ENCODE measurements around the gene RNF112. TPM values are rescaled to one million over a fixed set of nuclear protein-coding genes. Genes with fewer than 3 reads are reported as not detected.

Gene RNF112
- total and polyA plus RNA-seq, 2 of the 8 experiments (the other 6 are each of a cell fraction or from before 2014, with no cell fraction given), result 1.1 to 2.2 TPM

- TF ChIP-seq, protein P1, sequence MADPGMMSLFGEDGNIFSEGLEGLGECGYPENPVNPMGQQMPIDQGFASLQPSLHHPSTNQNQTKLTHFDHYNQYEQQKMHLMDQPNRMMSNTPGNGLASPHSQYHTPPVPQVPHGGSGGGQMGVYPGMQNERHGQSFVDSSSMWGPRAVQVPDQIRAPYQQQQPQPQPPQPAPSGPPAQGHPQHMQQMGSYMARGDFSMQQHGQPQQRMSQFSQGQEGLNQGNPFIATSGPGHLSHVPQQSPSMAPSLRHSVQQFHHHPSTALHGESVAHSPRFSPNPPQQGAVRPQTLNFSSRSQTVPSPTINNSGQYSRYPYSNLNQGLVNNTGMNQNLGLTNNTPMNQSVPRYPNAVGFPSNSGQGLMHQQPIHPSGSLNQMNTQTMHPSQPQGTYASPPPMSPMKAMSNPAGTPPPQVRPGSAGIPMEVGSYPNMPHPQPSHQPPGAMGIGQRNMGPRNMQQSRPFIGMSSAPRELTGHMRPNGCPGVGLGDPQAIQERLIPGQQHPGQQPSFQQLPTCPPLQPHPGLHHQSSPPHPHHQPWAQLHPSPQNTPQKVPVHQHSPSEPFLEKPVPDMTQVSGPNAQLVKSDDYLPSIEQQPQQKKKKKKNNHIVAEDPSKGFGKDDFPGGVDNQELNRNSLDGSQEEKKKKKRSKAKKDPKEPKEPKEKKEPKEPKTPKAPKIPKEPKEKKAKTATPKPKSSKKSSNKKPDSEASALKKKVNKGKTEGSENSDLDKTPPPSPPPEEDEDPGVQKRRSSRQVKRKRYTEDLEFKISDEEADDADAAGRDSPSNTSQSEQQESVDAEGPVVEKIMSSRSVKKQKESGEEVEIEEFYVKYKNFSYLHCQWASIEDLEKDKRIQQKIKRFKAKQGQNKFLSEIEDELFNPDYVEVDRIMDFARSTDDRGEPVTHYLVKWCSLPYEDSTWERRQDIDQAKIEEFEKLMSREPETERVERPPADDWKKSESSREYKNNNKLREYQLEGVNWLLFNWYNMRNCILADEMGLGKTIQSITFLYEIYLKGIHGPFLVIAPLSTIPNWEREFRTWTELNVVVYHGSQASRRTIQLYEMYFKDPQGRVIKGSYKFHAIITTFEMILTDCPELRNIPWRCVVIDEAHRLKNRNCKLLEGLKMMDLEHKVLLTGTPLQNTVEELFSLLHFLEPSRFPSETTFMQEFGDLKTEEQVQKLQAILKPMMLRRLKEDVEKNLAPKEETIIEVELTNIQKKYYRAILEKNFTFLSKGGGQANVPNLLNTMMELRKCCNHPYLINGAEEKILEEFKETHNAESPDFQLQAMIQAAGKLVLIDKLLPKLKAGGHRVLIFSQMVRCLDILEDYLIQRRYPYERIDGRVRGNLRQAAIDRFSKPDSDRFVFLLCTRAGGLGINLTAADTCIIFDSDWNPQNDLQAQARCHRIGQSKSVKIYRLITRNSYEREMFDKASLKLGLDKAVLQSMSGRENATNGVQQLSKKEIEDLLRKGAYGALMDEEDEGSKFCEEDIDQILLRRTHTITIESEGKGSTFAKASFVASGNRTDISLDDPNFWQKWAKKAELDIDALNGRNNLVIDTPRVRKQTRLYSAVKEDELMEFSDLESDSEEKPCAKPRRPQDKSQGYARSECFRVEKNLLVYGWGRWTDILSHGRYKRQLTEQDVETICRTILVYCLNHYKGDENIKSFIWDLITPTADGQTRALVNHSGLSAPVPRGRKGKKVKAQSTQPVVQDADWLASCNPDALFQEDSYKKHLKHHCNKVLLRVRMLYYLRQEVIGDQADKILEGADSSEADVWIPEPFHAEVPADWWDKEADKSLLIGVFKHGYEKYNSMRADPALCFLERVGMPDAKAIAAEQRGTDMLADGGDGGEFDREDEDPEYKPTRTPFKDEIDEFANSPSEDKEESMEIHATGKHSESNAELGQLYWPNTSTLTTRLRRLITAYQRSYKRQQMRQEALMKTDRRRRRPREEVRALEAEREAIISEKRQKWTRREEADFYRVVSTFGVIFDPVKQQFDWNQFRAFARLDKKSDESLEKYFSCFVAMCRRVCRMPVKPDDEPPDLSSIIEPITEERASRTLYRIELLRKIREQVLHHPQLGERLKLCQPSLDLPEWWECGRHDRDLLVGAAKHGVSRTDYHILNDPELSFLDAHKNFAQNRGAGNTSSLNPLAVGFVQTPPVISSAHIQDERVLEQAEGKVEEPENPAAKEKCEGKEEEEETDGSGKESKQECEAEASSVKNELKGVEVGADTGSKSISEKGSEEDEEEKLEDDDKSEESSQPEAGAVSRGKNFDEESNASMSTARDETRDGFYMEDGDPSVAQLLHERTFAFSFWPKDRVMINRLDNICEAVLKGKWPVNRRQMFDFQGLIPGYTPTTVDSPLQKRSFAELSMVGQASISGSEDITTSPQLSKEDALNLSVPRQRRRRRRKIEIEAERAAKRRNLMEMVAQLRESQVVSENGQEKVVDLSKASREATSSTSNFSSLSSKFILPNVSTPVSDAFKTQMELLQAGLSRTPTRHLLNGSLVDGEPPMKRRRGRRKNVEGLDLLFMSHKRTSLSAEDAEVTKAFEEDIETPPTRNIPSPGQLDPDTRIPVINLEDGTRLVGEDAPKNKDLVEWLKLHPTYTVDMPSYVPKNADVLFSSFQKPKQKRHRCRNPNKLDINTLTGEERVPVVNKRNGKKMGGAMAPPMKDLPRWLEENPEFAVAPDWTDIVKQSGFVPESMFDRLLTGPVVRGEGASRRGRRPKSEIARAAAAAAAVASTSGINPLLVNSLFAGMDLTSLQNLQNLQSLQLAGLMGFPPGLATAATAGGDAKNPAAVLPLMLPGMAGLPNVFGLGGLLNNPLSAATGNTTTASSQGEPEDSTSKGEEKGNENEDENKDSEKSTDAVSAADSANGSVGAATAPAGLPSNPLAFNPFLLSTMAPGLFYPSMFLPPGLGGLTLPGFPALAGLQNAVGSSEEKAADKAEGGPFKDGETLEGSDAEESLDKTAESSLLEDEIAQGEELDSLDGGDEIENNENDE (IDR thresholded peaks at IDR 0.05; ENCODE audit: insufficient replicate concordance, low read length), result no peak
- TF ChIP-seq USF2 (IDR thresholded peaks at IDR 0.05; ENCODE audit: low read length), result no peak
- TF ChIP-seq HDAC2 (IDR thresholded peaks at IDR 0.05; ENCODE audit: borderline replicate concordance in 1 of 2, low read depth in 2 of 2, low read length in 2 of 2), result no peak
- TF ChIP-seq GTF2F1 (IDR thresholded peaks at IDR 0.05; ENCODE audit: borderline replicate concordance, low read depth, low read length), result no peak
- no peak for TF ChIP-seq NRF1 (IDR thresholded peaks at IDR 0.05; ENCODE audit: low read depth, low read length)
- TF ChIP-seq, protein P2, sequence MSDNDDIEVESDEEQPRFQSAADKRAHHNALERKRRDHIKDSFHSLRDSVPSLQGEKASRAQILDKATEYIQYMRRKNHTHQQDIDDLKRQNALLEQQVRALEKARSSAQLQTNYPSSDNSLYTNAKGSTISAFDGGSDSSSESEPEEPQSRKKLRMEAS (IDR thresholded peaks at IDR 0.05), result no peak
- TF ChIP-seq KDM1A (IDR thresholded peaks at IDR 0.05; ENCODE audit: borderline replicate concordance, low read length), result no peak
- TF ChIP-seq POLR2A (IDR thresholded peaks at IDR 0.05; ENCODE audit: control extremely low read depth in 1 of 2, low read depth in 2 of 2, low read length in 2 of 2), result no peak
- TF ChIP-seq EP300 (IDR thresholded peaks at IDR 0.05; ENCODE audit: borderline replicate concordance in 1 of 2, low read depth in 2 of 2, low read length in 2 of 2), result no peak
Measured at GRCh38 chr17:19404264-19404663, 6.8 kb upstream of the RNF112 start (continued).

Measured in H1 (cell line).